ENCODE measurements around the gene TRMT2A. TPM values are rescaled to one million over a fixed set of nuclear protein-coding genes. Genes with fewer than 3 reads are reported as not detected.

TRMT2A gene
- total RNA-seq, result 10 to 100 TPM; 23.8 to 37.3 (median 30.1) TPM
- 100 to 1,000 TPM; 120 TPM for polyA plus RNA-seq

- Histone ChIP-seq H3K4me1 (peaks cover 6 to 33% (median 12%) of the 10 kb centered on the region in 3 donors), H3K36me3 (no peaks in the 10 kb centered on the region), H3K27me3 (no peaks in the 10 kb centered on the region), H3K27ac (peak within 1 kb of the TSS; percentile 78 to 84 (median 79)), H3K9me3 (no peaks in the 10 kb centered on the region), H3K4me3 (peak within 1 kb of the TSS; percentile 63 to 77 (median 74))
- DNase-seq (peak; percentile 97 to 99 (median 98)), ATAC-seq (peak; percentile 89 to 94 (median 92)), FAIRE-seq (no peak)
- 0% methylated on average over 65 to 88 of the region's 88 CpGs for WGBS, 2 donors
- peak in 1 of 4 donors; percentile 9 for TF ChIP-seq CTCF (IDR thresholded peaks at IDR 0.05)
- intact Hi-C loops (cut with DNase I), result no loop called here
Measured at GRCh38 chr22:20116951-20117632, at the start of gene TRMT2A. TRMT2A (minus strand) TSS chr22:20117226; CDS start chr22:20116906, 320 bp downstream.

- no peak for FAIRE-seq
- no peak overlapping the region for H3K4me3 ChIP-seq
- no peaks in the 10 kb centered on the region for H3K9me3 ChIP-seq
- intact Hi-C loops (cut with DNase I), result no loop called here
- WGBS, 2 donors, result 78 to 86% methylated on average over 9 of the region's 9 CpGs
- no peak for ATAC-seq
- H3K4me1 ChIP-seq, result no peaks in the 10 kb centered on the region
- no peak for TF ChIP-seq CTCF (IDR thresholded peaks at IDR 0.05)
- DNase-seq, result no peak
- H3K27me3 ChIP-seq, result no peaks in the 10 kb centered on the region
- no peak overlapping the region for H3K27ac ChIP-seq
- H3K36me3 ChIP-seq, result no peaks in the 10 kb centered on the region
Measured at GRCh38 chr22:20166703-20167102, 49.7 kb upstream of the TRMT2A start.

- H3K4me3 ChIP-seq, result no peak overlapping the region
- intact Hi-C loops (cut with DNase I), result no loop called here
- H3K27me3 ChIP-seq, result no peaks in the 10 kb centered on the region
- FAIRE-seq, result no peak
- H3K27ac ChIP-seq, result no peak overlapping the region
- 60 to 75% methylated on average over 7 of the region's 7 CpGs for WGBS, 2 donors
- H3K4me1 ChIP-seq, result no peaks in the 10 kb centered on the region
- no peaks in the 10 kb centered on the region for H3K9me3 ChIP-seq
- no peak for ATAC-seq
- no peak for TF ChIP-seq CTCF (IDR thresholded peaks at IDR 0.05)
- DNase-seq, result no peak
- H3K36me3 ChIP-seq, result no peaks in the 10 kb centered on the region
Measured at GRCh38 chr22:20165913-20166312, 48.9 kb upstream of the TRMT2A start.

- H3K9me3 ChIP-seq, result no peaks in the 10 kb centered on the region
- H3K4me3 ChIP-seq, result no peak overlapping the region
- no peaks in the 10 kb centered on the region for H3K4me1 ChIP-seq
- TF ChIP-seq CTCF (IDR thresholded peaks at IDR 0.05), result no peak
- FAIRE-seq, result no peak
- intact Hi-C loops (cut with DNase I), result no loop called here
- no peak for ATAC-seq
- no peaks in the 10 kb centered on the region for H3K36me3 ChIP-seq
- H3K27ac ChIP-seq, result no peak overlapping the region
- WGBS, 2 donors, result 84 to 91% methylated on average over 11 to 12 of the region's 12 CpGs
- no peaks in the 10 kb centered on the region for H3K27me3 ChIP-seq
- DNase-seq, result no peak
Measured at GRCh38 chr22:20165421-20165820, 48.4 kb upstream of the TRMT2A start.

GRCh38 chr22:20164863-20165262 lies 47.8 kb upstream of the TRMT2A start:
- FAIRE-seq (no peak), DNase-seq (no peak), ATAC-seq (no peak)
- Histone ChIP-seq H3K36me3 (no peaks in the 10 kb centered on the region), H3K4me3 (no peak overlapping the region), H3K4me1 (no peaks in the 10 kb centered on the region), H3K27me3 (no peaks in the 10 kb centered on the region), H3K9me3 (no peaks in the 10 kb centered on the region), H3K27ac (no peak overlapping the region)
- intact Hi-C loops (cut with DNase I), result no loop called here
- TF ChIP-seq CTCF (IDR thresholded peaks at IDR 0.05), result no peak
- 57 to 60% methylated on average over 11 of the region's 11 CpGs for WGBS, 2 donors

Measured in pancreas (tissue), 10 donors.